HepG2 (cell line): ENCODE data around the gene EXOC3. TPM values are rescaled to one million over a fixed set of nuclear protein-coding genes. Genes with fewer than 3 reads are reported as not detected.
A peak's percentile ranks its signal among the peaks of the same experiment; 100 is the strongest.

ENCODE experiments used
- ASH2L ChIP-seq: fragments of 300-600, 200-600 bp; sonication (generic); IDR thresholded peaks from 2 replicates; pipeline ENCODE4 v1.7.0; 2017; ENCODE audit warnings: low read depth, mild to moderate bottlenecking, moderate library complexity, mixed read lengths, low read length; ENCODE audit not compliant: insufficient read length
- BHLHE40 ChIP-seq: IDR thresholded peaks from 2 replicates; pipeline ENCODE4 v1.6.1; 2011; ENCODE audit warnings: low read length, improper control_type of control experiment
- GATAD2A ChIP-seq: IDR thresholded peaks from 2 replicates; pipeline ENCODE4 v1.6.1; 2016
- KDM4B ChIP-seq: sonication (generic); formaldehyde crosslinking; IDR thresholded peaks from 2 replicates; pipeline ENCODE4 v1.4.0; 2020; ENCODE audit warnings: missing genetic modification reagents
- KMT2A ChIP-seq: sonication (generic); formaldehyde crosslinking; IDR thresholded peaks from 2 replicates; pipeline ENCODE4 v1.4.0; 2020; ENCODE audit warnings: missing genetic modification reagents
- MEF2D ChIP-seq: sonication (generic); formaldehyde crosslinking; IDR thresholded peaks from 2 replicates; pipeline ENCODE4 v1.5.1; 2020; ENCODE audit warnings: mild to moderate bottlenecking, missing genetic modification reagents
- MXI1 ChIP-seq: IDR thresholded peaks from 3 replicates; pipeline ENCODE4 v1.6.1; 2012; ENCODE audit warnings: low read depth, low read length, inconsistent platforms, borderline replicate concordance
- PHF21A ChIP-seq: sonication (generic); formaldehyde crosslinking; IDR thresholded peaks from 2 replicates; pipeline ENCODE4 v1.5.0; 2020; ENCODE audit warnings: mild to moderate bottlenecking, missing genetic modification reagents
- RBAK ChIP-seq: sonication (generic); formaldehyde crosslinking; IDR thresholded peaks from 2 replicates; pipeline ENCODE4 v1.5.1; 2020; ENCODE audit warnings: mild to moderate bottlenecking, missing genetic modification reagents
- RFX3 ChIP-seq: IDR thresholded peaks from 2 replicates; pipeline ENCODE4 v1.6.1; 2016; ENCODE audit warnings: missing biosample characterization, missing genetic modification reagents
- RFX5 ChIP-seq: IDR thresholded peaks from 2 replicates; pipeline ENCODE4 v1.6.1; 2011; ENCODE audit warnings: low read depth, low read length, improper control_type of control experiment
- ZNF383 ChIP-seq: sonication (generic); formaldehyde crosslinking; IDR thresholded peaks from 2 replicates; pipeline ENCODE4 v1.4.0; 2020; ENCODE audit warnings: missing genetic modification reagents, mild to moderate bottlenecking, borderline replicate concordance
- ZNF510 ChIP-seq: sonication (generic); formaldehyde crosslinking; IDR thresholded peaks from 2 replicates; pipeline ENCODE4 v1.4.0; 2020; ENCODE audit warnings: low read depth, mild to moderate bottlenecking, missing genetic modification reagents
- ZNF549 ChIP-seq: sonication (generic); formaldehyde crosslinking; IDR thresholded peaks from 2 replicates; pipeline ENCODE4 v1.5.0; 2020; ENCODE audit warnings: missing genetic modification reagents
- ZNF605 ChIP-seq: sonication (generic); formaldehyde crosslinking; IDR thresholded peaks from 2 replicates; pipeline ENCODE4 v1.8.0; 2022; ENCODE audit warnings: mild to moderate bottlenecking, missing genetic modification reagents
- ZNF788 ChIP-seq: sonication (generic); formaldehyde crosslinking; IDR thresholded peaks from 2 replicates; pipeline ENCODE4 v1.5.0; 2020; ENCODE audit warnings: mild to moderate bottlenecking, missing genetic modification reagents, borderline replicate concordance
- ZNF790 ChIP-seq: sonication (generic); formaldehyde crosslinking; IDR thresholded peaks from 2 replicates; pipeline ENCODE4 v1.8.0; 2022; ENCODE audit warnings: missing genetic modification reagents, mild to moderate bottlenecking, borderline replicate concordance
- ZNF841 ChIP-seq: sonication (generic); formaldehyde crosslinking; IDR thresholded peaks from 2 replicates; pipeline ENCODE4 v1.8.1; 2023; ENCODE audit warnings: missing genetic modification reagents, borderline replicate concordance
- polyA plus RNA-seq, 8 experiments: library from polyadenylated mRNA; depleted of rRNA in 3 of 8; stranded (reverse) in 7 of 8; unstranded in 1 of 8; fragments of >200 nt; fragmentation: Illumina TruSeq in 4 of 8; extraction: Trizol in 4 of 8; gene quantifications; 2 replicates each; pipeline versions ENCODE4 v1.2.1 to v1.2.3, GENCODE V29; 2011 to 2016; ENCODE audit warnings: low read depth in 4 of 8, missing spikeins in 1 of 8, mixed read lengths in 1 of 8; ENCODE audit not compliant: insufficient read depth in 1 of 8
- total RNA-seq, 5 experiments: library from RNA; depleted of rRNA; stranded (reverse); fragments of >200 nt; fragmentation: Illumina TruSeq; extraction: Trizol; gene quantifications; 2 replicates each; pipeline ENCODE4 v1.2.3, GENCODE V29; 2016; ENCODE audit warnings: low read depth in 1 of 5
- TF ChIP-seq, protein P1 (sequence below): sonication (generic); formaldehyde crosslinking; IDR thresholded peaks from 2 replicates; pipeline ENCODE4 v1.4.0; 2020; ENCODE audit warnings: mild to moderate bottlenecking, missing genetic modification reagents
- TF ChIP-seq, protein P2 (sequence below): sonication (generic); formaldehyde crosslinking; conservative IDR thresholded peaks from 2 replicates; pipeline ENCODE4 v1.4.0; 2020; ENCODE audit warnings: mild to moderate bottlenecking, missing genetic modification reagents, moderate library complexity
- TF ChIP-seq, protein P3 (sequence below): sonication (generic); formaldehyde crosslinking; IDR thresholded peaks from 2 replicates; pipeline ENCODE4 v1.5.0; 2020; ENCODE audit warnings: mild to moderate bottlenecking, missing genetic modification reagents, borderline replicate concordance

Gene EXOC3
- total and polyA plus RNA-seq, 2 of the 13 experiments (the other 11 are each of a cell fraction or from before 2014, with no cell fraction given): 9.2 to 20.5 TPM

DNA sequence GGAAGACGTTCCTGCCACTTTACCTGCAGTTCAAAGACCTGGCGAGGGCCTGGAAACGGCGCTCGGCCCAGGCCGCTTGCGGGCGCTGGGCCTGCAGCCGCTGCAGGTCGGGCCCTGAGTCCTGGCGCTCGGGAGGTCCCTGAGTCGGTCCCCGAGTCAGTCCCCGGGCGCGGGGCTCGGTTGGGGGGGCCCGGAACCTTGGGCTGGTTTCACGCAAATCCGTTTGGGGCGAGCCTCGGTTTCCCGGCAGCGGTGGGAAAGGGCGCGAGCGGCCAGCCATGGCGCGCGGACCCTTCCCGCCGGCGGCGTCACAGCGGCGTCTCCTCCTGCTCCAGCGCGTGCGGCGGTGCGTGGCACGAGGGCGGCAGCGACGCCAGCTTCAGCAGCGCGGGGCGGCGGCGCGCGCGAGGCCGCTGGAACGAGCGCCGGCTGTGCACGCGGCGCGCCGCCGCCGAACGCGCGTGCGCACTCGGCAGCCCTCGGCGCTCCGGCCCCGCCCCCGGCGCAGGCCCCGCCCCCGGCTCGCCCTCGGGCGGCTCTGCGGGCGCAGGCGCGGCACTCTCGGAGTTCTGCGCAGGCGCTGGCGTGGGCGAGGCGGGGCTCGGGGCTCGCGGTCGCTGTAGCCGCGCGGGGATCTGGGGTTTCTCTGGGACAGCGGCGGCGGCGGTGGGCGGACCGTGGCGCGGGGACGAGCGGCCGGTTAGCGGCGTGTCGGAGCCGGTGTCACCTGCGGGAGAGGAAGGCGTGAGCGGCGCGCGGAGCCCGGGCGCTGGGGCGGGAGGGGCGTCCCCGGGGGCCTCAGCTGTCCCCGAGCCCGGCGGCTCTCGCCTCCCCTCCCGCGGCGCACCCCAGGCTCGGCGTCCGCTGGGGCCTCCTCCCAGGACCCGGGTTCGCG is 29.9 kb downstream of the EXOC3 start (continued):
- TF ChIP-seq RBAK (no peak), MEF2D (CRISPR knock-in tag) (no peak), ZNF510 (CRISPR knock-in tag) (no peak; the same call in 1 of the 2 replicates), BHLHE40 (peak; percentile 74), ZNF383 (no peak), MXI1 (peak; percentile 67; the same call in 1 of the 3 replicates), ZNF549 (CRISPR knock-in tag) (no peak), PHF21A (CRISPR knock-in tag) (no peak), GATAD2A (CRISPR knock-in tag) (no peak), ASH2L (no peak), RFX5 (no peak), RFX3 (CRISPR knock-in tag) (no peak), KDM4B (CRISPR knock-in tag) (no peak), ZNF841 (CRISPR knock-in tag) (peak; percentile 92), ZNF605 (CRISPR knock-in tag) (0 out of 2 replicates have a peak, but pooled peaks have one; percentile 70), ZNF788 (CRISPR knock-in tag) (peak; percentile 32; the same call in 1 of the 2 replicates), ZNF790 (CRISPR knock-in tag) (peak; percentile 97; the same call in 1 of the 2 replicates), KMT2A (CRISPR knock-in tag) (no peak)
- TF ChIP-seq, protein P1, sequence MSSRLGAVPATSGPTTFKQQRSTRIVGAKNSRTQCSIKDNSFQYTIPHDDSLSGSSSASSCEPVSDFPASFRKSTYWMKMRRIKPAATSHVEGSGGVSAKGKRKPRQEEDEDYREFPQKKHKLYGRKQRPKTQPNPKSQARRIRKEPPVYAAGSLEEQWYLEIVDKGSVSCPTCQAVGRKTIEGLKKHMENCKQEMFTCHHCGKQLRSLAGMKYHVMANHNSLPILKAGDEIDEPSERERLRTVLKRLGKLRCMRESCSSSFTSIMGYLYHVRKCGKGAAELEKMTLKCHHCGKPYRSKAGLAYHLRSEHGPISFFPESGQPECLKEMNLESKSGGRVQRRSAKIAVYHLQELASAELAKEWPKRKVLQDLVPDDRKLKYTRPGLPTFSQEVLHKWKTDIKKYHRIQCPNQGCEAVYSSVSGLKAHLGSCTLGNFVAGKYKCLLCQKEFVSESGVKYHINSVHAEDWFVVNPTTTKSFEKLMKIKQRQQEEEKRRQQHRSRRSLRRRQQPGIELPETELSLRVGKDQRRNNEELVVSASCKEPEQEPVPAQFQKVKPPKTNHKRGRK (CRISPR knock-in tag): no peak
- TF ChIP-seq, protein P2, sequence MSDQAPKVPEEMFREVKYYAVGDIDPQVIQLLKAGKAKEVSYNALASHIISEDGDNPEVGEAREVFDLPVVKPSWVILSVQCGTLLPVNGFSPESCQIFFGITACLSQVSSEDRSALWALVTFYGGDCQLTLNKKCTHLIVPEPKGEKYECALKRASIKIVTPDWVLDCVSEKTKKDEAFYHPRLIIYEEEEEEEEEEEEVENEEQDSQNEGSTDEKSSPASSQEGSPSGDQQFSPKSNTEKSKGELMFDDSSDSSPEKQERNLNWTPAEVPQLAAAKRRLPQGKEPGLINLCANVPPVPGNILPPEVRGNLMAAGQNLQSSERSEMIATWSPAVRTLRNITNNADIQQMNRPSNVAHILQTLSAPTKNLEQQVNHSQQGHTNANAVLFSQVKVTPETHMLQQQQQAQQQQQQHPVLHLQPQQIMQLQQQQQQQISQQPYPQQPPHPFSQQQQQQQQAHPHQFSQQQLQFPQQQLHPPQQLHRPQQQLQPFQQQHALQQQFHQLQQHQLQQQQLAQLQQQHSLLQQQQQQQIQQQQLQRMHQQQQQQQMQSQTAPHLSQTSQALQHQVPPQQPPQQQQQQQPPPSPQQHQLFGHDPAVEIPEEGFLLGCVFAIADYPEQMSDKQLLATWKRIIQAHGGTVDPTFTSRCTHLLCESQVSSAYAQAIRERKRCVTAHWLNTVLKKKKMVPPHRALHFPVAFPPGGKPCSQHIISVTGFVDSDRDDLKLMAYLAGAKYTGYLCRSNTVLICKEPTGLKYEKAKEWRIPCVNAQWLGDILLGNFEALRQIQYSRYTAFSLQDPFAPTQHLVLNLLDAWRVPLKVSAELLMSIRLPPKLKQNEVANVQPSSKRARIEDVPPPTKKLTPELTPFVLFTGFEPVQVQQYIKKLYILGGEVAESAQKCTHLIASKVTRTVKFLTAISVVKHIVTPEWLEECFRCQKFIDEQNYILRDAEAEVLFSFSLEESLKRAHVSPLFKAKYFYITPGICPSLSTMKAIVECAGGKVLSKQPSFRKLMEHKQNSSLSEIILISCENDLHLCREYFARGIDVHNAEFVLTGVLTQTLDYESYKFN (CRISPR knock-in tag): no peak
- TF ChIP-seq, protein P3, sequence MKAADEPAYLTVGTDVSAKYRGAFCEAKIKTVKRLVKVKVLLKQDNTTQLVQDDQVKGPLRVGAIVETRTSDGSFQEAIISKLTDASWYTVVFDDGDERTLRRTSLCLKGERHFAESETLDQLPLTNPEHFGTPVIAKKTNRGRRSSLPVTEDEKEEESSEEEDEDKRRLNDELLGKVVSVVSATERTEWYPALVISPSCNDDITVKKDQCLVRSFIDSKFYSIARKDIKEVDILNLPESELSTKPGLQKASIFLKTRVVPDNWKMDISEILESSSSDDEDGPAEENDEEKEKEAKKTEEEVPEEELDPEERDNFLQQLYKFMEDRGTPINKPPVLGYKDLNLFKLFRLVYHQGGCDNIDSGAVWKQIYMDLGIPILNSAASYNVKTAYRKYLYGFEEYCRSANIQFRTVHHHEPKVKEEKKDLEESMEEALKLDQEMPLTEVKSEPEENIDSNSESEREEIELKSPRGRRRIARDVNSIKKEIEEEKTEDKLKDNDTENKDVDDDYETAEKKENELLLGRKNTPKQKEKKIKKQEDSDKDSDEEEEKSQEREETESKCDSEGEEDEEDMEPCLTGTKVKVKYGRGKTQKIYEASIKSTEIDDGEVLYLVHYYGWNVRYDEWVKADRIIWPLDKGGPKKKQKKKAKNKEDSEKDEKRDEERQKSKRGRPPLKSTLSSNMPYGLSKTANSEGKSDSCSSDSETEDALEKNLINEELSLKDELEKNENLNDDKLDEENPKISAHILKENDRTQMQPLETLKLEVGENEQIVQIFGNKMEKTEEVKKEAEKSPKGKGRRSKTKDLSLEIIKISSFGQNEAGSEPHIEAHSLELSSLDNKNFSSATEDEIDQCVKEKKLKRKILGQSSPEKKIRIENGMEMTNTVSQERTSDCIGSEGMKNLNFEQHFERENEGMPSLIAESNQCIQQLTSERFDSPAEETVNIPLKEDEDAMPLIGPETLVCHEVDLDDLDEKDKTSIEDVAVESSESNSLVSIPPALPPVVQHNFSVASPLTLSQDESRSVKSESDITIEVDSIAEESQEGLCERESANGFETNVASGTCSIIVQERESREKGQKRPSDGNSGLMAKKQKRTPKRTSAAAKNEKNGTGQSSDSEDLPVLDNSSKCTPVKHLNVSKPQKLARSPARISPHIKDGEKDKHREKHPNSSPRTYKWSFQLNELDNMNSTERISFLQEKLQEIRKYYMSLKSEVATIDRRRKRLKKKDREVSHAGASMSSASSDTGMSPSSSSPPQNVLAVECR (CRISPR knock-in tag): peak; percentile 75
